NOMO-1 treated with dmso at 0.1 percent for 144 hours (cell line): ENCODE data around the gene MX1.
A peak's percentile ranks its signal among the peaks of the same experiment; 100 is the strongest.

Experiments
- DNase-seq: peaks from one replicate; lab custom pipeline; 2025; ENCODE audit not compliant: unreplicated experiment; lab: John Stamatoyannopoulos, UW

MX1 gene, protein sequence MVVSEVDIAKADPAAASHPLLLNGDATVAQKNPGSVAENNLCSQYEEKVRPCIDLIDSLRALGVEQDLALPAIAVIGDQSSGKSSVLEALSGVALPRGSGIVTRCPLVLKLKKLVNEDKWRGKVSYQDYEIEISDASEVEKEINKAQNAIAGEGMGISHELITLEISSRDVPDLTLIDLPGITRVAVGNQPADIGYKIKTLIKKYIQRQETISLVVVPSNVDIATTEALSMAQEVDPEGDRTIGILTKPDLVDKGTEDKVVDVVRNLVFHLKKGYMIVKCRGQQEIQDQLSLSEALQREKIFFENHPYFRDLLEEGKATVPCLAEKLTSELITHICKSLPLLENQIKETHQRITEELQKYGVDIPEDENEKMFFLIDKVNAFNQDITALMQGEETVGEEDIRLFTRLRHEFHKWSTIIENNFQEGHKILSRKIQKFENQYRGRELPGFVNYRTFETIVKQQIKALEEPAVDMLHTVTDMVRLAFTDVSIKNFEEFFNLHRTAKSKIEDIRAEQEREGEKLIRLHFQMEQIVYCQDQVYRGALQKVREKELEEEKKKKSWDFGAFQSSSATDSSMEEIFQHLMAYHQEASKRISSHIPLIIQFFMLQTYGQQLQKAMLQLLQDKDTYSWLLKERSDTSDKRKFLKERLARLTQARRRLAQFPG

DNA sequence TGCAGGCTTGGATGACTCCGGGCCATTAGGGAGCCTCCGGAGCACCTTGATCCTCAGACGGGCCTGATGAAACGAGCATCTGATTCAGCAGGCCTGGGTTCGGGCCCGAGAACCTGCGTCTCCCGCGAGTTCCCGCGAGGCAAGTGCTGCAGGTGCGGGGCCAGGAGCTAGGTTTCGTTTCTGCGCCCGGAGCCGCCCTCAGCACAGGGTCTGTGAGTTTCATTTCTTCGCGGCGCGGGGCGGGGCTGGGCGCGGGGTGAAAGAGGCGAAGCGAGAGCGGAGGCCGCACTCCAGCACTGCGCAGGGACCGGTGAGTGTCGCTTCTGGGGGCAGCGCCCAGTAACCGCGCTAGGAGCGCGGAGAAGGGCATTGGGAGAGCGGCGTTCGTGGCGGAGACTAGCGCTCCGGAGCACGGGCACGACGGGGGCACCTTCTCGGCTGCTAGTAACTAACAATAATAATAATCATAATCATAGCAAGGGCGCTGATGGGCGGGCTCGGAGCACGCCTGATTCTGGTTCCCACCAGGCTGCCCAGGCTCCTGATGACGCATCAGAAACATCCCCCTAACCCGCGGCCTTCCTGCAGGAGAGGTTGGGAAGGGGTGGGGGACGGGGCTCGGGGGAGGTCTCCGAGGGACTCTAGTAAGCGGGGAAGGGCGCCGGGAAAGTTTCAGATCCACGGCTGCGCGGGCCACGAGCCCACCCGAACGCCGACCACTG, at the start of gene MX1:
Gene MX1 (plus strand): TSS at position 286 of the 722 bp plus-strand sequence. CDS start 5,832 bp downstream, outside the sequence.
- peak; percentile 28 for DNase-seq

DNA sequence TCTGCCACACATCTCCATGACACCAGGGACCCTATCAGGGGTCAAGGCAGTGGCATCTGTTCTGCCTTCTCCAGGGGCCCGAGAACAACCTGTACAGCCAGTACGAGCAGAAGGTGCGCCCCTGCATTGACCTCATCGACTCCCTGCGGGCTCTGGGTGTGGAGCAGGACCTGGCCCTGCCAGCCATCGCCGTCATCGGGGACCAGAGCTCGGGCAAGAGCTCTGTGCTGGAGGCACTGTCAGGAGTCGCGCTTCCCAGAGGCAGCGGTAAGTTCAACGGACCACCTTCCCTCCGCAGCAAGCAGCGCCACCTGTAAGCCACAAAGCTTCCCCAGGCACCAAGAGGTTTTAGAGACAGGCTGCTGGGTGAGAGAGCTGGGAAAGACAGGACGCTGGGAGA, 48.3 kb upstream of the MX1 start:
- no peak for DNase-seq

DNA sequence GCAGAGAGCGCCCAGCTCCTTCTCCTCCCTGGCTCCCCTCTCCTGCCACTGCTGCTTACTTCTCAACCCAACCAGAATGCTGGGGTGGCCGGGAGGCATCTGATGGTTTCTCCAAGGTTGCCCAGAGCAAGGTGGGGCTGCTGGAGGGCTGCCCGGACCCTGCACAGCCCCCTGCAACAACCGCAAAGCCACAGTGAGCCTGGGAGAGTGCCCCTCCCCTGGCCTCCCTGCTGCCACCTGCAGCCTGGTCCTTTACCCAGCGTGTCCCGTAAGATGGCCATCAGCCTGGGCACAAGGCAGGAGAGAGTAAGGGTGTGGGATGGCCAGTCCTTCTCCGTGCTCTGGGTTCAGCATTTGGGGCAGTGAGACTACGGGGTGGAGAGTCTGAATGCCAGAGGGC, 47.2 kb upstream of the MX1 start:
- no peak for DNase-seq

DNA sequence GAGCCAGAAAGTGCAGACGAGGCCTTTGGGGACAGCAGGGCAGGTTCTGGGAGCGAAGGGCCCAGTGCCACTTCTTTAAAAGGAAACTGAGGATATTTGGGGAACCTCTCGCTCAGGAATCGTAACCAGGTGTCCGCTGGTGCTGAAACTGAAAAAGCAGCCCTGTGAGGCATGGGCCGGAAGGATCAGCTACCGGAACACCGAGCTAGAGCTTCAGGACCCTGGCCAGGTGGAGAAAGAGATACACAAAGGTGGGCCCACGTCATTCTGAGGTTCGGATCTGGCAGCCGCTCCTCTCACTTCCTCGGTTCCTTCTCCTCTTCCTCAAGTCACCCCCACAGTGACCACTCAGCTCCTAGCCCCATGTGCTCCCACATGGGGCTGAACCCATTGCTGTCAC, 46.1 kb upstream of the MX1 start:
- DNase-seq, result no peak

DNA sequence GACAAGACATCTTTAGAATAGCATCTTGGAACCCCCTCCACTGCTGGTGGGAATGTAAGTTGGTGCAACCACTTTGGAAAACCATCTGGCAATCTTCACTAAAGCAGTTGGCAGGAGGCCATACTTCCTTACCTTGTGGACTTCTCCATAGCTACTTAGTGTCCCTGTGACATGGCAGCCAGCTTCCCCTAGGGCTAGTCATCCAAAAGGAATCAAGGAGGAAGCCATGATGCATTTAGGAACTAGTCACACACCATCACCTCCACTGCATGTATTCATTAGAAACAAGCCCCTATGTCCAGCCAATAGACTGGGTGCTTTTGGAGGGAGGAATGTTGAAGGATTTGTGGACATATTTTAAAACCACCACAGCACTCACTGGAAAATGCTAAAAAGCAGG, 44.3 kb upstream of the MX1 start:
- DNase-seq, result no peak

DNA sequence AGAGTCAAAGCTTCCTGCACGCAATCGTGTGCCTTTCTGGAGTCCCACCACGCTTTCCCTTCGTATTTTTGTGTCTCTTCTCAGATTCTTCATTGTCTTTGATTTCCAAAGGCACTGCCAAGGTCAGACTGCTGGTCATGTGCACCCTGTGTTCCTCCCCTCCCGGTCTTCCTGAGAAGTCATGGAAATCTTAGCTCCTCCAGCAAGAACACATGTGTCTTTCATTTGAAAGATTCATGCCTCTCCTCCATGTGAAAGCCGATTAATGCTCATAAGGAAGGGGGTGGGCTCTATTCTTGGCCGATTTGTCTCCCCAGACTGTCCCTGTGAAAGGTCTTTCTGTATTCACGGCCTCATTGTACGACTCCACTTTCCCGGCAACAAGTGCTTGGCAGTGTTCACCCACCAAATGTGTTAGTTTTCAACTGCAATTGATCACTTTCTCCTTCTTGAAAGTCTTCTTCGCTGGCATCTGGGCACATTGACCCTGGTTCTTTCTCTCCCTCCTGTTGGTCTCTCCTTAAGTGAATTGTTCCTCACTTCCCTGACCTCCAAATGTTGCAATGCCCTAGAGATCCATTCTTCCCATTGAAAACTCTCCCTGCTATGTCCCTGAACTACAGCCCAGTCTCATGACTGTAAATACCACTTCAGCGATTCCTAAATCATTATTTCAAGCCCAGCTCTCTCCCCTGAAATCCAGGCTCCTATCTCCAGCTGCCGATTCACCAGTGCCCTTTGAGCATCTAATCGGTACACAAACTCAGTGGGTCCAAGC, 38.8 kb upstream of the MX1 start:
- DNase-seq, result no peak

DNA sequence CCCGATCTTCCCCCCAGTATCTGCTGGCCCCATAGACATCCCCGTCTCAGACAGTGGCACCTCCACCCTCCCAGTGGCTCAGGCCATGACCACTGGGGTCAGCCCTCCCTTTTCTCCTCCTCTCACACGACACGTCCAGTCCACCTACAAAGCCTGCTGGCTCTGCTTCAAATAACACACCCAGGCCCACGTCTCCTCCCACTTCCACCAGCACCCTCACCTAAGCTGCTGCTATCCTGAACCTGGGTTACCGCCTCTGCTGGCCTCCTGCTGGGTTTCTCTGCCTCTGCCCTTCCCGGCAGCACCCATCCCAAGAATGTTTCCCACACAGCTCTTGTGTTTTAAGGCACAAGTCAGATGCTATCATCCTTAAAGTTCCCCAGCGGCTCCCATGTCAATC, 38.2 kb upstream of the MX1 start:
- no peak for DNase-seq

DNA sequence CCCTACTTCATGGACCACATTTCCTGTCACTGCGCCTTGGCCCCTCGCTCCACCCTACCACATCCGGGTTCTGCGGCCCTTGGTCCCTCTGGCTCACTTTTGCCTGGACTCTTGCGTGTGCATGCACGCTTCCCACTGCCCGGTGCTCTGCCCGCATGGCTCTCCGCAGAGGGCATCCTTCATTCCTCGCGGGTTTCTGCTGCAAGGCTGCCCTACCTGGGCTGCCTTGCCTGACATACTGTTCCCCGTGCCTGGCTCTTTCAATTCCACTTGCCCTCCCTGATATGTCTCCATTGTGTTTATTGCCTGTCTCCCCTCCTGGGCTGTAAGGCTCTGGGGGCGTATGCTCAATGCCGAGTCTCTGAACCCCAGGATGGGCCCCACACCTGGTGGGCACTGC, 37.8 kb upstream of the MX1 start:
- DNase-seq, result no peak

DNA sequence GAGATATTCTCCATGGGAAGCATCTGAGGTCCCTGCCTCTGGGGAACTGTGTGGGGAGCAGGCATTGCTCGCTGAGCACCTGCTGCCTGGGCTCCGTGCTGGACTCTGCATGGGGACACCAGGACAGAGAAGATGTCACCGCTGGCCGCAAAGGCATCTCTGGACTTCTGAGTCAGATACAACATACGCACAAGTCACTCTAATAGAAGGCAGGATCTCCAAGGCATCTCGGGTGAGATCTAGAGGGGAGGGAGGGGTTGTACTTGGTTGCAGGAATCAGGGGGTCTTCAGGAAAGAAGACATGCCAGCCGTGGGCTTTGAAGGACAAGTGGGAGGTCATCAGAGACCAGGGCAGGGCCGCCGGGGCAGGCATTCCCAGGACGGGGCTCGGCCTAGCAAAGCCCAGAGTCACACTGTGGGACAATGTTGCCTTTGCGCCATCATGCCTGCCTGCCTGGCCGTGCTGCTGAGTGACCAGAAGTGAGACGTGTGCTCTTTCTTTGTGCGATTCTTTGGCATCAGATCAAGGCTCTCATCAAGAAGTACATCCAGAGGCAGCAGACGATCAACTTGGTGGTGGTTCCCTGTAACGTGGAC, 35.9 kb upstream of the MX1 start:
- no peak for DNase-seq

DNA sequence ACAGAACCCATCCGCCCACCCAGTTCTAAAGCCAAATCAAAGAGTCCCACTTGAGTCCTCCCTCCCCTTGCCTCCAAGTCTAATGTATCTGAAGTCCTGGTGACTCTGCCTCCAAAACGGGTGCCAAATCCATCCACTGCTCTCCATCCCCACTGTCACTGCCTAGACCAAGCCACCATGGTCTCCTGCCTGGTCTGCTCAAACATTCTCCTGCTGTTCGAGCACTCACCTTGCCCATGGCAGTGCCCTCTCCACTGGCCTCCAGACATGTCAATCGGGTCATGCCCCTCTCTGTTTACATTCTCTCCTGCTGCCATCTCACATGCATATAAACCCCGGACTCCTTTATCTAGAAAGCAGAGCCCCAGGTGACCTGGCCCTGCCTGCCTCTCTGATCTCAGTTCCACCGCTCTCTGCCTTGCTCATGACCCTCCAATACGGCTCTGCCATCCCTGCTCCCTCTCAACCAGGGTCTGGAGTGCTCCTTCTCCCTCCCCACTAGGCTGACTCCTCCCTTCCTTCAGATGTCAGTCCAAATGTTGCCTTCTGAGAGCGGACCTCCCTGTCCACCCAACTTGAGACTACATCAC, 32.1 kb upstream of the MX1 start:
- no peak for DNase-seq

DNA sequence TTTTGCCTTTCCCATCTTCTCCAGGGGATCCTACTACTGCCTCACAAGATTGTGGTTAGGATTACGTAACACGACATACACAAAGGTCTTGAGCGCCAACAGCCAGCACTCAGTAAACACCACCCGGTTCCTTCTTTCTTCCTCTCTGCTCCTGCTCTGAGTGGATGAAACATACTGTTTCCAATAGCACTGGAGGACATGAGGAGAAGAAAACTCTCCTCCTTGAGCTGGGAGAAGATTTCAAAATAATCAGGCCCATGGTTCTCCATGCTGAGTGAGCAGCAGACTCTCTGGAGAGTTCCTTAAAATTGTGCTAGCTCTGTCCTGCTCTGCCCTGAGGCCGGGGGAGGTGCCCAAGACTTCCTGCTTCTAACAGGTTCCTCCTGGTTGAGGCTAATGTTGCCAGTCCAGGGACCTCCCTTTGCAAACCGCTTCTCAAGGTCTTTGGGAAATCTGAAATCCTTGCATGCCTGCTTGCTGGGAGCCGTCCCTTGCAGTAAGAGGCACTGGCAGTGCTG, 29.4 kb upstream of the MX1 start:
- peak; percentile 70 for DNase-seq

DNA sequence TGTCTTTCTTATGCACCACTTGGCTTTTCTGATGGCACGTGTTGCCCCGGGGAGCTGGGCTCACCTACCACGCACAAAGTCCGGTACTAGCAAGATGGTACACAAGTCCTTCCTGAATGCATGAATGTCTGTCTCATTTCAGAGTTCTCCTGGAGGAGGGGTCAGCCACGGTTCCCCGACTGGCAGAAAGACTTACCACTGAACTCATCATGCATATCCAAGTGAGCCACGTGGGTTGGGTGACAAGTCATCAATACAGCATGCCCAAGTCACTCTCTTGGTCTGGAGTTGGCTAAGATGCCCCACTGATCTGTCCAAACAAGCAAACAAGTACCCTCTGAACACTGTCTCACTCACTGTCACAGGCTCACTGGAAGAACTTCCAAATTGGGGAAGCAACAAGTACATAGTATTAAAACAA, 28.6 kb upstream of the MX1 start:
- no peak for DNase-seq

DNA sequence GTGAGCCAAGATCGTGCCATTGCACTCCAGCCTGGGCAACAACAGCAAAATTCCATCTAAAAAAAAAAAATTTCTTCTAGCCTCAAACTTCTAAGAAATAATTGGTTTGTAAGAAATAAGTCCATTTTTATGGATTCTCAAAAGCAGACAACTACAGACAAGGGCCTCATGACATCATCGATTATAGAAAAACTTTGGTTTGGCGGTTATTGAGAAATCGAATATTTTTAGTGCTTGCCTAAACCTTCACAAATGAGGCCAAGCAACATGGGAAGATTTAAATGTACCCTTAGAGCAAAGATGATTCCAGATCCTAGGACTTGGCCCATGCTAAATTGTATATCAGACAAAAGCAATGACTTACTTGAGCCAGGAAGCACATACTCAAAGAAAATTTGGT, 27.8 kb upstream of the MX1 start:
- no peak for DNase-seq

DNA sequence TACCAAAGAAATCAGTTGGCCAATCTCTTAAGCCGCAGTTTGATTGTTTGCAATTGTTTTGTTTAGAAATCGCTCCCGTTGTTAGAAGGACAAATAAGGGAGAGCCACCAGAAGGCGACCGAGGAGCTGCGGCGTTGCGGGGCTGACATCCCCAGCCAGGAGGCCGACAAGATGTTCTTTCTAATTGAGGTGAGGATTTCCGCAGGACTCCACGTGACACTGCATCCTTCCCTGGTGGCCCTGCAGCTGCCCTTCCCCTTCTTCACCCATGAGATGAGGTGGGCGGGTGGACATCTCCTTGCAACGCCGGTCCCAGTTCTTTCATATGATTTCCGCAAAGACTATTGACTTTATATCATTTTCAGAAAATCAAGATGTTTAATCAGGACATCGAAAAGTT, 27.2 kb upstream of the MX1 start:
- no peak for DNase-seq

DNA sequence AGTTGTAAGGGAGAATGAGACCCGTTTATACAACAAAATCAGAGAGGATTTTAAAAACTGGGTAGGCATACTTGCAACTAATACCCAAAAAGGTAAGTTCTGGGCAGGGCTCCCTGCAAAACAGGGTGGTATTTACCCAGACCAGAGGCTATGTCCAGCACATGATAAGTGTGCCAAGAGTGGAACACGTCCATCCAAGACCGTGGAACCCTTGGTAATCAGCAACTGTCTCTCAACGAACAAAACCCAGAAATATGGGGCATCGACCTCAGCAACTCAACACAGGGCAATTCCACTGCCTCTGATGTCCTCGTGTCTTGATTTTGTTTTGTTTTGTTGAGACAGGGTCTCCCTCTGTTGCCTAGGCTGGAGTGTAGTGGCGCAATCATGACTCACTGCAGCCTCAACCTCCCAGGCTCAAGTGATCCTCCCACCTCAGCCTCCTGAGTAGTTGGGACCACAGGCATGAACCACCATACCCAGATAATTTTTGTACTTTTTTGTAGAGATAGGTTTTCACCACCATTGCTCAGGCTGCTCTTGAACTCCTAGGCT, 26.7 kb upstream of the MX1 start:
- DNase-seq, result no peak

DNA sequence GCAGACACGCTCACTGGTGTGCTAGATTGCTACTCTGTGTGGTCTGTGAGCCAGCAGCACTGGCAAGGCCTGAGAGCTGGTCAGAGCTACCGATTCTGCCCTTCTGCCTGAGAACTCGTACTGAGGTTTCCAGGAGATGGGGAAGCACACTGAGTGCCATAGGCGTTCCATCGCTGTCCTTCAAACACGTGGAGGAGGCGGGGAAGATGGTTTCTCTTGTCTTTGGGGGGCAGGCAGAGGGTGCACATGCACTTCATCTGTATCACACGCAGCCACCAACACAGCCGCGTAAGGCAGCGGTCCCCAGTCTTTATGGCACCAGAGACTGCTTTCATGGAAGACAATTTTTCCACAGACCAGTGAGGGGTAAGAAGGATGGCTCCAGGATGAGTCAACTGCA, 23.8 kb upstream of the MX1 start:
- no peak for DNase-seq

DNA sequence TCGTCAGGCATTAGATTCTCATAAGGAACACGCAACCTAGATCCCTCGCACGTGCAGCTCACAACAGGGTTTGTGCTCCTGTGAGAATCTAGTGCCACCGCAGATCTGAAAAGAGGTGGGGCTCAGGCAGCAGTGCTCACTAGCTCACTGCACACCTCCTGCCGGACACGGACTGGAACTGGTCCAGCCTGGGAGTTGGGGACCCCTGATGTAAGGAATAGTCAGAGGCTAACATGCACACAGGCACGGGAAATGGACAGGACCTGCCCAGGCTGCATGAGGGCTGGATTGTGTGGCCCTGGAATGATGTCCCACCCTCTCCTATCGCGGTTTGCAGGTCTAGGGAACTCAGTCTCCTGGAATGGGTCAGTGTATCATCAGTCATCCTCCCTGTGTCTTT, 23.2 kb upstream of the MX1 start:
- no peak for DNase-seq

DNA sequence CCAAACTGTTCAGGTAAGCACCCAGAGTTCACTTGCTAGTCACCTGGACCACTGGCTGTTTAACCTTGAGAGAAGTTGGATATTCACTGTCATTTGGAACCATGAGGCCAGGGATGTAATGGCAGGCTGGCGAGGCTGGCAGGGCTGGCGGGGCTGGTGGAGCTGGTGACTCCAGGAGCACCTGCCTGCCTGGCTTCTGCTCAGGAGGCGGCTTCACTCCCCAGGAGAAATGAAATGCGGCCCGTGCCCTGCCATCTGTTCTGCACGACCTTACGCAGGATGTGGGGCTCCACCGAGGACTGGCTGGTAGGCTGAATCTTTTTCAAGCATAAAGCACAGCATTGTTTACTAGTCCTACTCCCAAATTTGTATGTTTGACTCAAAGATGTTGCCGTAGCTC, 22.7 kb upstream of the MX1 start:
- DNase-seq, result no peak

DNA sequence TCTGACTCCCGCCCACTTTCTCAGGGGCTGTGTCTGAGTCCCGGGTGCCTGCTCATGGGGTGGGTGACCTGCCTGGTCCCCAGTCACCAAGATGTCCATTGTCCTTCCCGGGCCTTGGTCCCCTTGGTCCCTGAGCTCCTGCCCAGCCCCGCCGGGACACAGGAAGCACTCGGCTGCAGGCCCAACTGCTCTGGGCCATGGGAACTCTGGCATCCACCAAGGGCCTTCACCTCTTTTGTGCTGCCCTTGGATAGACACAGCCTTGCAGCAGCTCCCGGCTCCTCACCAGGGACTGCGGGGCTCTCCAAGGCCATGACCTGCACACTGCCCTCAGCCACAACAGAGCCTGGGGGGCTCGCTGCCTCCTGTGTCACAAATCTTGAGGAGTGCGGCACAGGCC, 22.1 kb upstream of the MX1 start:
- no peak for DNase-seq

DNA sequence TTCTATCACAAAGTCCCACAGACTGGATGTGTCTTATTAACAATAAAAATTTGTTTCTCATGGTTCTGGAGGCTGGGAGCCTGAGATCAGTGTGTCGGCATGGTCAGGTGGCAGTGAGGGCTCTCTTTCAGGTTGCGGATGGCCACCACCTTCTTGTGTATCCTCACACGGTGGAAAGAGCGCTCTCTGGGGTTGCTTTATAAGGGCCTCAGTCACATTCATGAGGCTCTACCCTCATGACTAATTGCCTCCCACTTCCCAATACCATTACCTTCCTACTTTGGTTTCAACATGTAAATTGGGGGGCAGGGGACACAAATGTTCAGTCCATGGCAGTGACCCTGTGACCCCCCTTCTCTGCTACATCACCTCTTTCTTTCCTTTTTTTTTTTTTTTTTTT, 20.7 kb upstream of the MX1 start:
- DNase-seq, result no peak
